H1 (cell line): ENCODE data around the gene CKAP5. TPM values are rescaled to one million over a fixed set of nuclear protein-coding genes. Genes with fewer than 3 reads are reported as not detected.

Source experiments
- CTCF ChIA-PET: fragments of 300-600 bp; sonication (Branson Sonifier 250); formaldehyde crosslinking; loops from one replicate; lab custom pipeline; 2021; ENCODE audit not compliant: partially characterized antibody; lab: Charles Lee
- POLR2A ChIA-PET: fragments of 300-600 bp; sonication (Branson Sonifier 250); formaldehyde crosslinking; loops from one replicate; lab custom pipeline; 2021; ENCODE audit warnings: inconsistent platforms; ENCODE audit not compliant: partially characterized antibody; lab: Charles Lee
- DNase-seq, 2 experiments: peaks; one replicate each; pipeline versions ENCODE4 v3.0.0 to v3.0.0-alpha.2; 2010 to 2022; ENCODE audit warnings: low spot score in 2 of 2, low read depth in 1 of 2, mixed read lengths in 1 of 2
- FAIRE-seq: peaks from 2 replicates; lab custom pipeline; 2011; peaks lifted over from hg19 to GRCh38; lab: Jason Lieb, UNC
- H2AFZ ChIP-seq: 2 replicates; pipeline ENCODE4 v1.8.1; 2012; ENCODE audit warnings: low read length, inconsistent platforms
- H2AK5ac ChIP-seq: 2 replicates; pipeline ENCODE4 v1.6.1; 2013; ENCODE audit warnings: low read depth, low read length
- H2BK120ac ChIP-seq: replicated peaks from 2 replicates; pipeline ENCODE3; 2013; ENCODE audit warnings: low read depth, low read length, inconsistent platforms
- H2BK12ac ChIP-seq: 2 replicates; pipeline ENCODE4 v1.6.1; 2013; ENCODE audit warnings: low read depth, low read length
- H2BK15ac ChIP-seq: 2 replicates; pipeline ENCODE4 v1.6.1; 2013; ENCODE audit warnings: low read length
- H2BK20ac ChIP-seq: 2 replicates; pipeline ENCODE4 v1.6.1; 2013; ENCODE audit warnings: low read length
- H2BK5ac ChIP-seq: 2 replicates; pipeline ENCODE4 v1.6.1; 2013; ENCODE audit warnings: low read depth, low read length
- H3K14ac ChIP-seq: 2 replicates; pipeline ENCODE4 v1.6.1; 2013; ENCODE audit warnings: inconsistent platforms; ENCODE audit not compliant: insufficient read length
- H3K18ac ChIP-seq: 2 replicates; pipeline ENCODE4 v1.6.1; 2013; ENCODE audit warnings: low read length; ENCODE audit errors: extremely low read depth
- H3K23ac ChIP-seq: 2 replicates; pipeline ENCODE4 v1.6.1; 2013; ENCODE audit warnings: inconsistent platforms; ENCODE audit not compliant: insufficient read length
- H3K23me2 ChIP-seq: 2 replicates; pipeline ENCODE4 v1.6.1; 2013; ENCODE audit warnings: low read depth, low read length
- H3K27ac ChIP-seq: 2 replicates; pipeline ENCODE4 v1.6.1; 2011; ENCODE audit warnings: low read depth, low read length, inconsistent platforms
- H3K27me3 ChIP-seq, 4 experiments: replicated peaks in 1 of 4; 1 replicate in 1 of 4; 2 replicates in 3 of 4; pipeline versions ENCODE4 v1.6.1 to v1.8.1; 2011 to 2013; ENCODE audit warnings: low read length in 3 of 4, mild to moderate bottlenecking in 3 of 4, inconsistent platforms in 2 of 4, mixed read lengths in 2 of 4, moderate library complexity in 1 of 4; ENCODE audit not compliant: control insufficient read depth in 3 of 4, insufficient read depth in 3 of 4; ENCODE audit errors: extremely low read depth in 1 of 4
- H3K36me3 ChIP-seq, 4 experiments: 2 replicates each; pipeline versions ENCODE4 v1.6.1 to v1.8.1; 2011 to 2013; ENCODE audit warnings: mild to moderate bottlenecking in 4 of 4, low read length in 3 of 4, moderate library complexity in 2 of 4, control low read depth in 1 of 4, inconsistent platforms in 1 of 4; ENCODE audit not compliant: insufficient read depth in 4 of 4, control insufficient read depth in 2 of 4
- H3K4ac ChIP-seq: replicated peaks from 2 replicates; pipeline ENCODE3; 2013; ENCODE audit warnings: low read length, low read depth, mixed read lengths, inconsistent platforms; ENCODE audit not compliant: insufficient read length
- H3K4me1 ChIP-seq, 4 experiments: replicated peaks in 1 of 4; 1 replicate in 1 of 4; 2 replicates in 3 of 4; pipeline versions ENCODE4 v1.6.1 to v1.8.1; 2011 to 2013; ENCODE audit warnings: low read length in 3 of 4, inconsistent platforms in 2 of 4, mixed read lengths in 1 of 4; ENCODE audit not compliant: insufficient read depth in 4 of 4, control insufficient read depth in 3 of 4
- H3K4me2 ChIP-seq, 2 experiments: 2 replicates each; pipeline versions ENCODE4 v1.6.1 to v1.8.1; 2011 to 2013; ENCODE audit warnings: low read depth in 2 of 2, low read length in 2 of 2, control low read depth in 1 of 2, inconsistent platforms in 1 of 2, mild to moderate bottlenecking in 1 of 2; ENCODE audit not compliant: insufficient read depth in 1 of 2
- H3K4me3 ChIP-seq, 4 experiments: fragments of 200-600, 300-600 bp in 1 of 4; sonication (generic), shearing (Covaris generic), sonication (Bioruptor Twin) in 1 of 4; 2 replicates each; pipeline versions ENCODE4 v1.5.1 to v1.8.1; 2011 to 2016; ENCODE audit warnings: low read length in 4 of 4, low read depth in 3 of 4, control low read depth in 2 of 4, inconsistent platforms in 2 of 4, mild to moderate bottlenecking in 2 of 4, mixed read lengths in 1 of 4, moderate library complexity in 1 of 4; ENCODE audit not compliant: insufficient read depth in 2 of 4; ENCODE audit errors: extremely low read depth in 1 of 4
- H3K56ac ChIP-seq: replicated peaks from 2 replicates; pipeline ENCODE3; 2013; ENCODE audit warnings: low read depth, mild to moderate bottlenecking, mixed read lengths, low read length, inconsistent platforms; ENCODE audit not compliant: insufficient read length
- H3K79me1 ChIP-seq: 2 replicates; pipeline ENCODE4 v1.6.1; 2013; ENCODE audit warnings: low read depth, low read length, control low read depth
- H3K79me2 ChIP-seq, 2 experiments: 2 replicates each; pipeline versions ENCODE4 v1.6.1 to v1.8.1; 2012 to 2013; ENCODE audit warnings: low read length in 2 of 2, mild to moderate bottlenecking in 2 of 2, inconsistent platforms in 1 of 2; ENCODE audit not compliant: insufficient read depth in 2 of 2, control insufficient read depth in 1 of 2
- H3K9ac ChIP-seq, 4 experiments: replicated peaks in 1 of 4; 1 replicate in 1 of 4; 2 replicates in 3 of 4; pipeline versions ENCODE4 v1.6.1 to v1.8.1; 2011 to 2013; ENCODE audit warnings: low read depth in 3 of 4, low read length in 3 of 4, control low read depth in 2 of 4, mild to moderate bottlenecking in 2 of 4, moderate library complexity in 2 of 4, inconsistent platforms in 1 of 4; ENCODE audit errors: extremely low read depth in 1 of 4
- H3K9me3 ChIP-seq, 2 experiments: 2 replicates each; pipeline versions ENCODE4 v1.6.1 to v1.8.1; 2012 to 2013; ENCODE audit warnings: mild to moderate bottlenecking in 2 of 2, moderate library complexity in 2 of 2, control low read depth in 1 of 2, inconsistent platforms in 1 of 2, low read depth in 1 of 2, low read length in 1 of 2, mixed read lengths in 1 of 2; ENCODE audit not compliant: insufficient read depth in 2 of 2
- H4K20me1 ChIP-seq, 2 experiments: replicated peaks in 1 of 2; 2 replicates each; pipeline versions ENCODE3 to v1.8.1; 2011 to 2013; ENCODE audit warnings: inconsistent platforms in 2 of 2, low read length in 2 of 2, mild to moderate bottlenecking in 1 of 2; ENCODE audit not compliant: insufficient read depth in 2 of 2, control insufficient read depth in 1 of 2
- H4K5ac ChIP-seq: 2 replicates; pipeline ENCODE4 v1.6.1; 2013; ENCODE audit warnings: low read length, low read depth, mixed read lengths, inconsistent platforms; ENCODE audit not compliant: insufficient read length
- H4K8ac ChIP-seq: 2 replicates; pipeline ENCODE4 v1.8.0; 2013; ENCODE audit warnings: mild to moderate bottlenecking, moderate library complexity, low read length, inconsistent platforms; ENCODE audit not compliant: insufficient read depth; ENCODE audit errors: extremely low read depth
- H4K91ac ChIP-seq: replicated peaks from 2 replicates; pipeline ENCODE3; 2013; ENCODE audit warnings: low read length, mixed read lengths, inconsistent platforms; ENCODE audit not compliant: insufficient read length
- ATF3 ChIP-seq: IDR thresholded peaks from 2 replicates; pipeline ENCODE4 v1.6.1; 2011; ENCODE audit warnings: low read depth, mild to moderate bottlenecking, low read length; ENCODE audit not compliant: insufficient read depth
- BACH1 ChIP-seq: IDR thresholded peaks from 2 replicates; pipeline ENCODE4 v1.6.1; 2012; ENCODE audit warnings: low read length, improper control_type of control experiment
- WGBS, 2 experiments: shearing (Covaris generic) in 1 of 2; methylation state at CpG; one replicate each; pipeline versions ENCODE4 v1.1.6 to v1.1.7; 2013 to 2015; ENCODE audit warnings: low lambda C conversion rate in 2 of 2, mixed read lengths in 2 of 2, inconsistent platforms in 1 of 2, low coverage in 1 of 2, missing lambda C conversion rate in 1 of 2; ENCODE audit not compliant: insufficient replicate concordance in 2 of 2, insufficient coverage in 1 of 2, insufficient read length in 1 of 2; ENCODE audit errors: extremely low coverage in 1 of 2, missing lambda C conversion rate in 1 of 2; 5-methylcytosine and 5-hydroxymethylcytosine counted together
- polyA plus RNA-seq, 7 experiments: library from polyadenylated mRNA; depleted of rRNA in 3 of 7; stranded (reverse) in 5 of 7; unstranded in 2 of 7; fragments of >200 nt in 5 of 7; fragments of 200-250 nt in 2 of 7; gene quantifications; 1 replicate in 5 of 7; 2 replicates in 1 of 7; 4 replicates in 1 of 7; pipeline versions ENCODE4 v1.2.1 to v1.2.3, GENCODE V29; 2011 to 2013; ENCODE audit warnings: missing spikeins in 2 of 7, mixed read lengths in 2 of 7
- total RNA-seq: library from RNA; stranded (reverse); fragmentation: NEBNext Ultra II Directional; extraction: Animal tissue kit (Norgen Biotek cat#: 25700); gene quantifications from 2 replicates; pipeline ENCODE4 v1.2.1, GENCODE V29; 2021

The CKAP5 gene
- total and polyA plus RNA-seq, 2 of the 8 experiments (the other 6 are each of a cell fraction or from before 2014, with no cell fraction given): 64.8 to 185 TPM

- no peak within 1 kb of the TSS; the same call in 1 of the 2 replicates for H2AFZ ChIP-seq
- H3K14ac ChIP-seq: no peak within 1 kb of the TSS
- no peaks in the 10 kb centered on the region for H3K27me3 ChIP-seq
- no peak within 1 kb of the TSS for H3K4me3 ChIP-seq
- CTCF ChIA-PET: interaction anchor here (0.6 to 1.6 kb wide), 5 partner anchors 11 to 434 kb away, joined by 3 to 5 read pairs (median 3); no protein-coding TSS in a partner anchor
- H4K91ac ChIP-seq: no peak within 1 kb of the TSS
- POLR2A ChIA-PET: interaction anchor here (0.6 to 4.3 kb wide), 6 partner anchors 12 to 443 kb away, joined by 3 to 21 read pairs (median 3); partner anchors contain the start of genes ARHGAP1 and ZNF408
- H3K4me1 ChIP-seq: peaks cover 0 to 5% (median 0%) of the 10 kb centered on the region in 4 experiments; a peak in 2 of 7 replicates
- H2BK15ac ChIP-seq: no peak within 1 kb of the TSS
- WGBS, 2 experiments: 93% methylated on average over 7 of the region's 7 CpGs; no CpG with 5 or more reads in 1 of the 2 experiments
- no peak within 1 kb of the TSS for H3K23ac ChIP-seq
- no peaks in the 10 kb centered on the region for H3K23me2 ChIP-seq
- no peak within 1 kb of the TSS for H2AK5ac ChIP-seq
- H2BK5ac ChIP-seq: 0 out of 2 replicates have a peak within 1 kb of the TSS, but pooled peaks have one; percentile 39
- H3K4ac ChIP-seq: no peak within 1 kb of the TSS
- H3K18ac ChIP-seq: no peak within 1 kb of the TSS
- H3K9ac ChIP-seq: no peak within 1 kb of the TSS; a peak in 1 of 7 replicates
- no peak for DNase-seq
- H2BK12ac ChIP-seq: no peak within 1 kb of the TSS
- no peaks in the 10 kb centered on the region for H3K36me3 ChIP-seq
- H3K4me2 ChIP-seq: no peak within 1 kb of the TSS
- H4K20me1 ChIP-seq: no peaks in the 10 kb centered on the region
- no peaks in the 10 kb centered on the region for H3K79me1 ChIP-seq
- peak within 1 kb of the TSS; percentile 91 for H4K8ac ChIP-seq
- no peak within 1 kb of the TSS for H2BK20ac ChIP-seq
- no peak within 1 kb of the TSS for H3K27ac ChIP-seq
- H2BK120ac ChIP-seq: no peak within 1 kb of the TSS
- FAIRE-seq: no peak
- no peaks in the 10 kb centered on the region for H3K9me3 ChIP-seq
- no peak within 1 kb of the TSS for H4K5ac ChIP-seq
- no peaks in the 10 kb centered on the region for H3K79me2 ChIP-seq
- no peak within 1 kb of the TSS for H3K56ac ChIP-seq
- no peak for TF ChIP-seq ATF3
- TF ChIP-seq BACH1: no peak
Measured at GRCh38 chr11:46719048-46719542, 127.0 kb downstream of the CKAP5 start, which contains the start of gene F2. Gene F2, plus strand, starts transcription at chr11:46719213. Its CDS starts 23 bp downstream, at chr11:46719236.
